Activated CD8-positive, alpha-beta T cell treated with anti-CD3 and anti-CD28 coated beads for 36 hours (primary cell): ENCODE results near the gene SCT. TPM values are rescaled to one million over a fixed set of nuclear protein-coding genes. Genes with fewer than 3 reads are reported as not detected.

Source experiments
- ATAC-seq: fragments of 200-7000 bp; cut with Tn5 transposase; one replicate; pipeline ENCODE4 v1.10.0; 2021; ENCODE audit warnings: mild to moderate bottlenecking, moderate library complexity
- CTCF ChIA-PET: fragments of 350-600 bp; sonication (Branson Sonifier 250); formaldehyde crosslinking; loops from one replicate; lab custom pipeline; 2021; ENCODE audit warnings: antibody characterized with exemption; lab: Charles Lee
- POLR2A ChIA-PET: fragments of 350-600 bp; sonication (Branson Sonifier 250); formaldehyde crosslinking; loops from one replicate; lab custom pipeline; 2021; ENCODE audit warnings: antibody characterized with exemption; lab: Charles Lee
- DNase-seq: peaks from one replicate; pipeline ENCODE4 v3.0.0-alpha.2; 2020
- H3K27ac Mint-ChIP-seq: one replicate; pipeline ENCODE4 v1.8.0; 2021; ENCODE audit warnings: mild to moderate bottlenecking, mixed read lengths
- H3K27me3 Mint-ChIP-seq: one replicate; pipeline ENCODE4 v1.8.0; 2021; ENCODE audit warnings: mixed read lengths
- H3K36me3 Mint-ChIP-seq: one replicate; pipeline ENCODE4 v1.8.0; 2021; ENCODE audit warnings: low read depth, mixed read lengths
- H3K4me1 Mint-ChIP-seq: one replicate; pipeline ENCODE4 v1.8.0; 2021; ENCODE audit warnings: low read depth, mixed read lengths
- H3K4me3 Mint-ChIP-seq: one replicate; pipeline ENCODE4 v1.8.0; 2021; ENCODE audit warnings: mild to moderate bottlenecking, moderate library complexity, mixed read lengths
- H3K9me3 Mint-ChIP-seq: one replicate; pipeline ENCODE4 v1.8.0; 2021; ENCODE audit warnings: mixed read lengths
- CTCF ChIP-seq: fragments of 200-600 bp; IDR thresholded peaks from one replicate; pipeline ENCODE4 v1.8.0; 2022; ENCODE audit warnings: antibody characterized with exemption, mild to moderate bottlenecking
- intact Hi-C: fragments of 100-400 bp; cut with micrococcal nuclease; formaldehyde crosslinking; loops from one replicate; pipeline ENCODE4 v1.10.0; 2022
- total RNA-seq, 2 experiments: library from RNA; stranded (reverse); gene quantifications; one replicate each; pipeline ENCODE4 v1.2.3, GENCODE V29; 2021

Gene SCT
- total RNA-seq, 2 experiments from 2014 or later = not detected

- ChIA-PET POLR2A (no interaction called here), CTCF (interaction anchor here (1.0 kb wide), 1 partner anchor 69 kb away, joined by 3 read pairs; no protein-coding TSS in a partner anchor)
- Mint-ChIP-seq H3K27ac (no peak overlapping the region), H3K36me3 (peaks cover 4% of the 10 kb centered on the region), H3K27me3 (peaks cover 16% of the 10 kb centered on the region), H3K4me1 (peaks cover 9% of the 10 kb centered on the region), H3K4me3 (no peak overlapping the region), H3K9me3 (no peaks in the 10 kb centered on the region)
- ATAC-seq (no peak), DNase-seq (no peak)
- intact Hi-C loops = no loop called here
- TF ChIP-seq CTCF = no peak
Observed at GRCh38 chr11:623349-623869, 3.6 kb downstream of the SCT start.

- TF ChIP-seq CTCF = no peak
- Mint-ChIP-seq H3K4me1 (no peaks in the 10 kb centered on the region), H3K27ac (no peak overlapping the region), H3K9me3 (no peaks in the 10 kb centered on the region), H3K27me3 (peaks cover 7% of the 10 kb centered on the region), H3K36me3 (peaks cover 2% of the 10 kb centered on the region), H3K4me3 (no peak overlapping the region)
- ATAC-seq (no peak), DNase-seq (no peak)
- ChIA-PET CTCF (no interaction called here), POLR2A (interaction anchor here (0.6 kb wide), 1 partner anchor 189 kb away, joined by 4 read pairs; no protein-coding TSS in a partner anchor)
- intact Hi-C loops = no loop called here
Observed at GRCh38 chr11:621838-622237, 5.1 kb downstream of the SCT start.

DNA sequence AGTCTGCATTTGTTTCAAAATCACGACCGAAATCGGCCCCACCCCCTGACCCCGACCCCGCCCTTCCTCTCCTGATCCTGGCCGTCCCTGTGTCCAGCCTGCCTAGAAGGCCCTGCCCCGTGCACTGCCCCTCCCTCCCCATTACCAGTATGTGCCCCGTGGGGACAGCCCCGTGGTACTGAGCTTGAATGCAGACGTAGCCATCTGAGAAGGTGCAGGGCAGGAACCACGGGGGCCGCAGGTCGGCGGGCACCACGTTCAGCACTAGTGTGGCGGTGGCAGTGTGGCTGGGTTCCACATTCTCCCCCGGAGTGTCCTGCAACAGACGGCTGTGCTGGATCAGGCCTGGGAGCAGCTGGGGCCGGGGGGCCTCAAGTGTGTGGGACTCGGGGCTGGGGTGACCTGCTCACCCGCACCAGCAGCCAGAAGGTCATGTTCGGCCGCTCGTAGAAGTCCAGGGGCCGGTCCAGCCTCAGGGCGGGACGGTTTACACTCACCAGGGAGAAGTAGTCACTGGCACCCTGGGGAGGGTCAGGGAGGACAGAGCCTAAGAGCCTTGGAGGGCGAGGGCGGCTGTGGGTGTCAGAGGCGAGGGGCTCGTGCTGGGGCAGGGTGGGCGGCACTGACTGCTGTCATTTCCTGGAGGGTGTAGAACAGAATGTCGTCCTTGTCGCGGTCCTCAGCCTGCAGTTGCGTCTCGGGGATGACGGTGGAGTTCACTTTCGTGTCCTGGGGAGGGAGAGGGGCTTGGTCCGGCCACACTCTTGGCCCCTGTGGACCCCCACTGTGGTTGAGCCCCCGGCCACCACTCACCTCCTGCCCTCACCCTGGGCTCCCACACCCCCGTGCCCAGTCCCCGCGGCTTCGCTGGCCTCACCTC lies 5.8 kb downstream of the SCT start:
- no peak overlapping the region for H3K4me3 Mint-ChIP-seq
- H3K27ac Mint-ChIP-seq = no peak overlapping the region
- POLR2A ChIA-PET = no interaction called here
- DNase-seq (no peak), ATAC-seq (no peak)
- H3K36me3 Mint-ChIP-seq = peaks cover 2% of the 10 kb centered on the region
- peaks cover 2% of the 10 kb centered on the region for H3K27me3 Mint-ChIP-seq
- H3K9me3 Mint-ChIP-seq = no peaks in the 10 kb centered on the region
- intact Hi-C loops = no loop called here
- CTCF ChIA-PET = no interaction called here
- no peaks in the 10 kb centered on the region for H3K4me1 Mint-ChIP-seq
- TF ChIP-seq CTCF = no peak

DNA sequence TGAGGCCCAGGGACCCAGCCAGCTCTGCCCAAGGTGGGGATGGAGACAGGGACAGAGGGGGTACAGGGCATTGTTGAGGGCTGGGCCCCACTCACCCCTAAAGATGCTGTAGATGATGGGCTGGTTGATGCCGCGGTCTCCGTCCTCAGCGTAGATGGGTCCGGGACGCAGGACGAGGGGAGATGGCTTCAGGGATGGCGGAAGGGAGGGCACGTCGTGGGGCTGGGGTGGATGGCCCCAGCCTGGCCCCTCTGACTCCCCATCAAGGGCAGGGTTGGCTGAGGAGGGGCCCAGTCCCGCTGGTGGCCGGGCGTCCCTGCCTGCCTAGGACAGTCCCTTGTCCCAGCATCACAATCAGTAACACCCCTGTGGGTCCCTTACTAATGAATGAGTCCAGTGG lies 6.8 kb downstream of the SCT start:
- Mint-ChIP-seq H3K4me1 (peaks cover 2% of the 10 kb centered on the region), H3K4me3 (no peak overlapping the region), H3K9me3 (no peaks in the 10 kb centered on the region), H3K27me3 (no peaks in the 10 kb centered on the region), H3K27ac (no peak overlapping the region), H3K36me3 (peaks cover 2% of the 10 kb centered on the region)
- CTCF ChIA-PET = no interaction called here
- POLR2A ChIA-PET = no interaction called here
- TF ChIP-seq CTCF = no peak
- intact Hi-C loops = no loop called here
- no peak for DNase-seq
- no peak for ATAC-seq

GRCh38 chr11:619628-620050 lies 7.3 kb downstream of the SCT start:
- Mint-ChIP-seq H3K4me1 (peaks cover 3% of the 10 kb centered on the region), H3K9me3 (no peaks in the 10 kb centered on the region), H3K27me3 (no peaks in the 10 kb centered on the region), H3K36me3 (peaks cover 2% of the 10 kb centered on the region), H3K27ac (no peak overlapping the region), H3K4me3 (no peak overlapping the region)
- no peak for DNase-seq
- ChIA-PET CTCF (no interaction called here), POLR2A (no interaction called here)
- TF ChIP-seq CTCF = no peak
- intact Hi-C loops = no loop called here
- ATAC-seq = no peak
